NCI-H2081 treated with DMSO at 0.1 percent for 48 hours (cell line): Measurements from ENCODE around the gene NBPF3.

Source experiments
- DNase-seq: peaks from one replicate; lab custom pipeline; 2025; lab: John Stamatoyannopoulos, UW

Gene NBPF3

DNA sequence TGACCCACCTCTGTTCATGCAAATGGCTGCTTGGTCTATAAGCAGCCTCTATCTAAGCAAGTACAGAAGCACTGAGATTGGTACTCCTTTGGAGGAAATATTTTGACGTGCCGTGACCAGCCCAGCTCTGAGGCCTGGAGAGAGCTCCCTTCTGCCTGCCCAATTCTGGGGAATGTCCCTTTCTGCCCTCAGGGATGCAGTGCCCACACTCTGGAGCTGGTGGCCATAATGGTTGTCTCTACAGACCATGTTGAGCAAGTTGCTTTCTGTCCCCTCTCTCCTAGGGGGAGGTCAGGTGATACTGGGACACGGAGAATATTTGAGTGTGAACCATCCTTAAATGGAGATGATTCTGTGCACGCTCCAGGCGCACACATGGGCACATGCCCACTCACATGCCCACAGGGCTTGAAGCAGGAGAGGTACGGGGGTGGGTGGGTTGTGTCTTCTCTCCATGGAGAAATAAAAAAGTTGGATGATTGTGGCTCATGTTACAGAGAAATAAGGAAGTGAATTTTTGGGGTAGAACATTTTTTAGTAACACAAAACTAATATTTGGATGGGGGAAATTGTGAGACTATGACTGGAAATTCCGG, 55.4 kb downstream of the NBPF3 start:
- DNase-seq, result no peak

DNA sequence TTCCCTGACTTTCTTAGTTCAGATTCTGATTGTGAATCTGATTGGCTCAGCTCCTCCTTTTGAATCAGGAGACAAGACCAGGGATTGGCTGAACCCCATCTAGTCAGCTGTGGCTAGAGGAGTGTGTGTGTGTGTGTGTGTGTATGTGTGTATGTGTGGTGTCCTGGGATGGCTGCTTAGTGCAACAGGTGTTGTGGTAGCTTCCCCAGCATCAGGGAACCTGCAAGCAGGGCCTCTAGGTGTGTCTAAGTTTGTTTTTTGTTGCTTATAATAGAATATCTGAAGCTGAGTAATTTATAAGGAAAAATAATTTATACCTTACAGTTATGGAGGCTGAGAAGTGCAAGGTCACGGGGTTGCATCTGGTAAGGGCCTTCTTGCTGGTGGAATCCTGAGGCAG, 56.1 kb downstream of the NBPF3 start:
- DNase-seq, result no peak

DNA sequence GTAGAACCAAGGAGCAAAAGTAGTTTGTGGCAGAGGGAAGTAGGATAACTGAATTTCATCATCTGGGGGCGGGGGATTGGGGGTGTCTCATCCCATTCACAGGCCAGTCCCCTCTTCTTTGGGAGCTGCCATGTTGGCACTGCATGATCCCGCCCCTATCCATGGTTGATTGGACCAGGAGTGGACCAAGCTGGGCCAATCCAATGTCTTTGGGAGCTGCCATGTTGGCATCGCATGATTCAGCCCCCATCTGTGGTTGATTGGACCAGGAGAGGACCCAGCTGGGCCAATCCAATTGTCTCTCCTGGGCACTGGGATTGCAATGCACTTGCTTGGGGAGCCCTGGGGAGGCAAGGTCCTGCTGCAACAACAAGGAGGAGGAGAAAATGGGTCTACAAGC, 56.9 kb downstream of the NBPF3 start:
- no peak for DNase-seq

DNA sequence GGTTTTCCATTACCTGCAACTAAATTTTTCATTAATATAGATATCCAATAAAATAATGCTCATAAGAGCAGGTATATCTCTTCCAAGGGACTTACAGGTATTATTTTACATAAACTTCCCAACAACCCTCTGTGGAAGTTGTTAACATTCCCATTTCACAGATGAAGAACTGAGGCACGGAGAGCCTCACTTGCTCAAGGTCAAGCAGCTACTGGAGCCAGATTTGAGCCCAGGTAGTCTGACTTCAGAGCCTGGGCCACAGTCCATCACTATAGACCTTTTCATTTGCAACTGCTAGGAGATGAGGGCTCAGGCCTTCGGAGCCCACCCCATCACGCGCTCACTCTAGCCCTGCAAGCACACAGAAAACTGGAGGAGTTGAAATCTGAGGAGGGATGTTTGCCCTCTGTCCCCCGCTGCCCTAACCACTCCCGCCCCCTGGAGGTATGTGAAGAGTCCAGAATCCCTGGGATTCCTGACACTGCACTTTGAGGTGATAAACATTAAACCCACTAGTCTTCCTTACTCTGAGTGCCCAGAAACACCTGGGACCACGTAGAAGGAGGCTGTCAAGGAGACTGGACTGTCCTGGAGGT, 57.6 kb downstream of the NBPF3 start:
- DNase-seq, result no peak

DNA sequence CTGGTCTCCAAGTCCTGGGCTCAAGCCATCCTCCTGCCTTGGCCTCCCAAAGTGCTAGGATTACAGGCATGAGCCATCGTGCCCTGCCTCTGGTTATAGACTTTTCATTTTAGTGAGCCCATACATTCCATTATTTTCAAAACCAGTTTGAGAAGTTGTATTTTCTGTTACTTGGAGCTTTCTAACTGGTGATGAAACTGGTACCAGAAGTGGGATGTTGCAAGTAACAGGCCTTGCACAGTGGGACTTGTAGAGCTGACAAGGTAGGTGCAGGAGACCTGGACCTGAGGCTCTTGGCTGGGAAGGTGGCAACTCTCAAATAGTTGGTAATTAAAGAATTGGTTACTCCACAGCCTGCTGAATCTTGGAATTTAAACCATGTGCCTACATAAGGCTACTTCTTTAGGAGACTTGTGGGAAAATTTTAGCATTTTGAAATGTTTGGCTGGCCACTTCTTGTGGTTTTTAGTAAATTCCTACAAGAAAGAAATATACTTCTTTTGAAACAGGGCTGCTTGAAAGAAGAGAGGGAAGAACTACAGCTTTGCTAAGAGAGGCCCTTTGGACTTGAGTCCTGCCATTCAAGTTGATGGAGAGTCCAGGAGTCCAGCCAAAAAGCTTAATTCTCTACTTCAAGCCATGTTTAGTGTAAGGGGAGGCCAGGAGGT, 59.5 kb downstream of the NBPF3 start:
- DNase-seq, result no peak

DNA sequence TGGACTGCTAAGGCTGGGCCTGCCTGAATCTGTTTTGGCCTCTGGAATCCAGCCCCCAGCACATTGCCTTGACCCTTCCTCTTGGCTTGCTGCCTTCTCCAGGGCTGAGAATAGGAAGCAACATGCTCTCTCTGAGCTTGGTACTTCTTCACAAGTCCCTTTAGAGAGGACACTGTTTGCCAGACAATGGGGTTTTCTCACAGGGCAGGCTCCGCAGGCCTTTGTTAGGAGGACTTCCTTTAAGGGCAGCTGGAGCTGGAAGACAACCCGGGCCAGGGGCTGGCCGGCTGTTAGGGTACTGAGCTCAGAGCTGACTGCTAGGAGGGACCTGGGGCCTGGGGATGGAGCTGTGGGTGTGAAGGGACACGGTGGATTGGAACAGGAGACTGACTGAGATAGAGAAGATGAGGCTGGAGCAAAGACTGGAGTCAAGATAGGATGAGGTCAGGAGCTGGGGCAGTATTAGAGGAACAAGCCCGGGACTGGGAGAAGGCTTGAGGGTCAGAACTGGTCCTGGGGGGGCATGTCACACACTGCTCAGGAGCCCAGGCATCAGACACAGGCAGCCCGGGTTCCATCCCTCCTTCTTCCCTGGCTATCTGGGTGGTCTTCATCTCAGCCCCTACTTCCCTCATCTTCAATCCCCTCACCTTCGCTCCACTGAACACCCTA, 63.9 kb downstream of the NBPF3 start:
- DNase-seq, result no peak

DNA sequence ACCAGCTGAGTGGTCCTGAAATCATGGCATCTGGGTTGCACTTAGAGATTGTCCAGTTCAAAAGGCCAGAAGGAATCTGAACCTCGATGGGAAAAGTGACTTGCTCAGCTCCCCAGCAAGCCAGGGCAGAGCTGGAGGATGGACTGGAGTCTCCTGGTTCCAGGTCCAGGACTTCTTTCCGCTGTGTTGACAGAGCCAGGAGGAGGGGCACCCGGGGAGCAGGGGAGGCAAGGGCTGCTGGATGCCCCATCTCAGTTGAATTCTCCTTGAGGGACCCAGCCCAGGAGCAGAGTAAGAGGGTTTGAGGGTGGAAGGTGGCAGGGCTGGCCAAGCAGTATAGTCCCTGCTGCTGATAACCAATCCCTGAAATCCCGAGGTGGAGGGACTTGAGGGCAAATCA, 66.9 kb downstream of the NBPF3 start:
- DNase-seq, result no peak

DNA sequence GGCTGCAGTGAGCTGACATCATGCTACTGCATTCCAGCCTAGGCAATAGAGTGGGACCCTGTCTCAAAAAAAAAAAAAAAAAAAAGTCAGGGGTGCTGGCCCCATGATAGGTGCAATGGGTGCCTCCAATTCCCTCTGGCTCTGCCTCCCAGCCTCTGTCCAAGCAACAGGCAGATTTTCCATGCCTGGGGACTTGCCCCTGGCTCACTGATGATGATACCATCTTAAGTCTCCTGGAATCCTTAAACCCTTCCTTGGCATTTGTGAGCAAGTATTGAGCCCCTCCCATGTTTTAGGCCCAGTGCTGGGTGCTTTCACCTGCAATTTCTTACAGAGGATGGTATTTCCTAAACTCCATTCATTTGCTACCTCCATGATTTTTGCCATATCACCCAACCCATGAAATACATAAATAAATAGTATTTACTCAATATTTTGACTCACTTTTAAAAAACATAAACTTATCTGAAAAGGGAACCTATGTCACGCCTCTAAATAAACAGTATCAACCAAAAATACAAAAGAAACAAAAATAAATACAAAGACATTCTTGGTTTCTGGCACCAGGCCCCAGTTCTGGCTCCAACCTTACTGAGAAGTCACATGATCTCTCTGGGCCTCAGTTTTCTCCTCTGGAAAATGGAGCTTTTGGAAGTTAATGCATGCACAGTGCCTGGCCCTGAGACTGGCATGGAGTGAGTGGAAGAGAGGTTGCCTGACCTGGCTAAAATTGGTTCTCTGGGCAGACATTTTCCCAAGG, 67.8 kb downstream of the NBPF3 start:
- no peak for DNase-seq

DNA sequence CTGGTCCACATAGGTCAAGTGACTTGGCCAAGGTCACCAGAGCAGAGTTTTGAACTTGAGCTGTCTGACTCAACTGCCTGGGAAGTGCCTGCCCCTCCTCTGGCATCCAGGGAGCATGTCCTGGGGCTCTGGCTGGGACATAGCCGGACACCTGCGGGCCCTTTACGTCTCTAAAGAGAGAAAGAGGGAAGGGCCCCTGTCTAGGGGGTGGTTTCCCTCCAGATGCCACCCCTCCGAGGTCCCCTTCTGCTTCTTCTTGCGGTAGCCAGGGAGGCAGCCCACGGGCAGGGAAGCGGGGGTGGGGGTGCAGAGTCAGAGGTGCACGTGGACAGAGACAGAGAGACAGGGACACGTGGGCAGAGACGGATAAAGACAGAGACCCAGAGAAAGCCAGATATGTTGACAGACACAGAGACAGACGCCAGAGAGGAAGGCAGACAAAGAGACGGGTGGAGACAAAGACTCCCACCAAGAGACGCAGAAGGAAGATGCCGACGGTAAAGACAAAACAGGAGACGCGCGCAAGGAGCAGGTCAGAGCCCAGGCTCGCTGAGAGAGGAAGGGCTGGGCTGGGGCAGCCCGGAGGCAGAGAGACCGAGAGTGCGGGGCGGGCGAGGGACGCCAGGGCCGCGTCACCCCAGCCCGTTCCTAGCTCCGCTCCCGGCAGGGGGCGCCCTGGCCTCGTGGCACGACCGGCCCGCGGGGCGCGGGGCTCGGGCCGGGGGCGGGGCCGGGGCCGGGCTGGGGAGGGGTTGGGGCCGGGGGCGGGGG, 68.8 kb downstream of the NBPF3 start:
- no peak for DNase-seq

DNA sequence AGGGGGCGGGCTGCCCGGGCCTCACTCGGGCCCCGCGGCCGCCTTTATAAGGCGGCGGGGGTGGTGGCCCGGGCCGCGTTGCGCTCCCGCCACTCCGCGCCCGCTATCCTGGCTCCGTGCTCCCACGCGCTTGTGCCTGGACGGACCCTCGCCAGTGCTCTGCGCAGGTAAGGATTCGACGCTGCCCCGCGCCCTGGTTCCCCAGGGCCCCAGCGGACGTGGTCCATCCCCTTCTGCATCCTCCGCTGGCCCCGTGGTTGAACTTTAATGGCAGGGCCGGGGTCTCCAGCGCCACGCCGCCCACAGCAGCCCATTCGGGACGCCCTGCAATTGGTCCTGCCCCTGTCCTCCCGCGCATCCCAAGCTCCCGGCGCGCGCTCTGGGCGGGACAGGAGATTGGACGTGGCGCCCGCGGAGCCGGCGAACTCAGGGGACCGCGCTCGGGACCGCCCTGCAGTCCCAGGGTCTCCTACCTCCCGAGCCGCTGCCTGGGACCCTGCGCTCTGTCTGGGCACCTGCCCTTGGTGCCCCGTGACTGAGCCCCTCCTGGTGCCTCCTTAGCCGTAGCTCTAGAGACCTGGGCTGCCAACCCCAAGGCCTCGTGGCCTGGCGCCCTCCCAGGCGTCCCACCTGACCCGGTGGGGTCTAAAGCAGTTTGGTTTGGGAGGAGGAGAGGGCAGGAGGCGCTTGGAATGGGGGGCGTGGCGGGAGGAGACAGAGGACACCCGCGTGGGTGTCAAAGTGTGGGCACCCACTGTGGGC, 69.6 kb downstream of the NBPF3 start, which contains the start of gene ALPL:
ALPL (plus strand) TSS at position 73 of the 762 bp plus-strand sequence. CDS start 44,659 bp downstream, outside the sequence.
- no peak for DNase-seq

DNA sequence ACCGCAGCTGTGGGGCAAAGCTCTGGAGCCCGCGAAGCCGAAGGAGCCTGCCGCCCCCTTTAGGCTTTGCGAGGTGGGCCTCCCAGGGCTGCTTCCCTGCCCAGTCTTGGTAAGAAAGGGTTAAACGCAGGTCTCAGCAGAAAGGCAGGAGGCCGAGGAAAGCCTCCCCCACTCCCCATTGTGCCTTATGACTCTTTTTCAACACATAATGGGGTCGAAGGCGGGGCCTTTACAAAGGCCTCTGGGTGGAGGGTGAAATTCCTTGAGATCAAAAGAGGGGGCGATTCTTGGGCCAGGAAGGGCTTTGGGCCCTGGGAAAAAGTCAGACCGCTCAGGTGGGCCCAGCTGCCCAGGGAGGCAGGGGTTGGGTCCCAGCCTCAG, 70.2 kb downstream of the NBPF3 start:
- no peak for DNase-seq

DNA sequence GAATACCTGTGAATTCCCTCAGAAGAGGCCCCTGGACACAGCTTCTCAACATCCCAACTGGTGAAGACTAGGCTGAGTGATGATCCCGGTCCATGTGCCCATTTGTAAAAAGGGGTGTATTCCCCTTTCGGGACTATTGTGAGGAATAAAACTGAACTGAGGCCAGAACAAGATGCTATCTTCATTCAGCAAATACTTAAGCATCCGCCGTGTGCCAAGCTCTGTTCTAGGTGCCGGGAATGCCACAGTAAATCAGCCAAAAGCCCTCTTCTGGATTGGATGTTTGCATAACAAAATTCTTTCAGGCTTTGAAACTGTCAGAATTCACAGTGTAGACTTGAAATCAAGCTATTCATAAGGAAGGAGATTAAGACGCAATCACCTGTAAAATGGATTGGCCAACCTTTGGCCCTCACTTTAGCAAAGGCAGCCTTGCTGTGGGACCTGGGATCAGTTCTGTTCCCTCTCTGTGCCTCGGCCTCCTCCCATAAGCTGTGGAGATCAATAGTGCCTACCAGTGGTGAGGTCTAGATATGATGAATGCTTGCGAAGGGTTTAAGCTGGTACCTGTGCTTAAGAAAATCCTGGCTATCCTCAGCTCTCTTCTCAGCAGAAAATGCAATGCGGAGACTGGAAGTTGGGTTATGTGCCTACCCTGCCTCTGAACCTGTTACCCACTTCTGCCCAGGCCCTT, 71.1 kb downstream of the NBPF3 start:
- no peak for DNase-seq

DNA sequence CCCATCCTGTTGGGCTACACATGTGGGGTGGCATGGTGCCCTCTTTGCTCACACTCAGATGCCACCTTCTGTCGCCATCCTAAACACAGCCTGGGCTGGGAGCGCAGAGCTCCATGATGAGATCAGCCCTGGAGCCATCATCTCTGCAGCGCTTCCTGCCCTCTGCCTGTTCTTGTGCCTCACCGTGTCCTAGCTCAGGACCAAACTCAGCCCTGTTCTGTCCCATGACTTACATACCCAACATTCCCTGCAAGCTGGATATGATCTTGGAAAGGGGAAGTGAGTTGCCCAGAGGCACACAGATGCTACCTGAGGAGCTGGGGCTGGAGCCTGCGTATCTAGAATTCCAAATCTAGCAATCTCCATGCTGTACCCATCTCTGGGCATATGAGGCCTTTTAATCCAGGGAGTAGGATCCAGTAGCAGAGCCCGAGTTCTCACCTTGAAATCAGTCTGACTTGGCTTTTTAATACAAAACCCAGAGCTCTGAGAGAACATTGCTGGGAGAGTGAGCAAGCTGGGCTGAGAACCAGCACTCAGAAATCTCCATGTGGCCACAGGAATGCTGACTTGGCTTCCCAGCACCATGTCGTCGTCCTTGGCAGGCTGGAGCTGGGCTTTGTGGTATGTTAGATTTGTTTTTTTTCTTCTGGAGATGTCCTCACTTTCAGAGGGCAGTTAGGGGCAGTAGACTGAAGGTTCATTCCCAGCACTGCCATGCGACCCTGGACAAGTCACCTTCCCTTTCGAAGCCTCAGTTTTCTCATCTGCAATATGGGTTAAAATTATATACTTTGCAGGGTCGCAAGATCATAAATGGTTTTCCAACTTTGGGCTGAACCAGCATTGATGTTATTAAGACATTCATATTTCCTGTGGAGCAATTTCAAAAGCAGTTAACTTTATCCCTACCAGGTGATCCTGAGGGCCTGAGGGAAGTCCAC, 71.9 kb downstream of the NBPF3 start:
- no peak for DNase-seq

DNA sequence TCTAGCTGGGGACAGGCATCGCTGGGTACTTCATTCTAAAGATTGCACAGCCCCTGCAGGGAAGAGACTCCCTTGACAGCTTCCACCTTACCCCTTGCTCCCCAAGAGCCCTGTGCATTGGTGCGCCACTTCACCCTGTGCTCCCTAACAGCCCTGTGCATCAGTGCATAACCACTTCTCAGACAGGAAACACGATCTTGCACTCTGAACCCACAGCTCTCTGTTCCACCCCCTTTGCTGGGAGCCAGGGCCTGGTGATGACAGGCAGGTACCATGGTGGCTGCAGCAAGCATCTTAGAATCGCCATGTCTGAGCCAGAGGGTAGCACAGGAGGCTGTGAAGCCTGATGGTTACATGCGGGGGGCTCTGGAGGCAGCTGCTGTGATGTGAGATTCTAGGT, 74.3 kb downstream of the NBPF3 start:
- no peak for DNase-seq

DNA sequence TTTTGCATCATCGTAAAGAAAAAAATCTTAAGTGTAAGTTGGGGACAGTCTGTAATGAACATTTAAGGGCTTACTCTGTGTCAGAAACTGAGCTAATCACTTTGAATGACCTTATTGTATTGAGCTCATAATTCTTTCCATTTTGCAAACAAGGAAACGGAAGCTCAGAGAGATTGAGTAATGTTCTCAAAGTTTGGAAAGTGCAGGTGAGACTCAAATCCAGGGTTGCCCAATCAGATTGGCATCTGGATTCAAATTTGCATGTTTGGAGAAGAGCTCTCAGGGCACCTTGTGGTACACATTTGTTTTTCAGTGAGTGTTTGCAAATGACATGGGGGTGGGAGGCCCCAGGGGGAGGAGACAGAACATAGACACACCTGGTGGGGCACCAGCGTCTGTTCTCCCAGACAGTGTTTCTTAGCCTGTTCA, 77.2 kb downstream of the NBPF3 start:
- DNase-seq, result no peak

DNA sequence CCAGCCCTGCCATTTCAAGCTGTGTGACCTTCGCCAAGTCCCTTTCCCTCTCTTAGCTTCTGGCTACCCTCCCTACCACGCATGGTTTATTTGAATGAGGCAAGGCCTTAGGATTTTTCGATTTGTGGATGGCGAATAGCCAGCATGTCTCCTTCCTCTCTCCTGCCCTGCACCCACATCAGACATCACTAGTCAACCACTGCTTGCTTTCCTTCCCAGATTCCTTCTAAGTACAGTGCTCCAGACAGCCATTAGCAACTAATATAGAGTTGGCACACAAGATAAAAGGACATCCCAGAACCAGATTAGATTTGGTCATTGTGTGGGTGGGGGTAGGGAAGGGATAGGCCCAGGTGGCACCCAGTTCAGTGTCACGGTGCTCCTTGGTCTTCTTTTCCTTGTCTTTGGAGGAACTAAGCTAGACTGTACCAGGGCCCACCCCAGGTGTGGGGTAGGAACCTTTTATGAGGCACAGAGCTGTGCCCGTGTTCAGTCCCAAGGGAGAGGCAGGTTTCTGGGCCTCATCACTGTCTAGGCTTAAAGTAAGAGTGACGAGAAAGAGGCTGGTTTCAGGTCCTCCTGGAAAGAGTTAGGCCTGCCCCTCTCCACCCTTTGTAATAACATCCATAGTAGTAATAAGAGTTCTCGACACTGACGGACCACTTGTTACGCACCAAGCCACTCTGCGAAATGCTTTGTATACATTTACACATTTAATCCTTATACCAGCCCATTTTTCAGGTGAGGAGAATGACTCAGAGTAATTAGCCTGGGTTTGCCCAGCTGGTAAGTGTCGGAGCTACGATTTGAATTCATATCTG, 77.9 kb downstream of the NBPF3 start:
- no peak for DNase-seq

DNA sequence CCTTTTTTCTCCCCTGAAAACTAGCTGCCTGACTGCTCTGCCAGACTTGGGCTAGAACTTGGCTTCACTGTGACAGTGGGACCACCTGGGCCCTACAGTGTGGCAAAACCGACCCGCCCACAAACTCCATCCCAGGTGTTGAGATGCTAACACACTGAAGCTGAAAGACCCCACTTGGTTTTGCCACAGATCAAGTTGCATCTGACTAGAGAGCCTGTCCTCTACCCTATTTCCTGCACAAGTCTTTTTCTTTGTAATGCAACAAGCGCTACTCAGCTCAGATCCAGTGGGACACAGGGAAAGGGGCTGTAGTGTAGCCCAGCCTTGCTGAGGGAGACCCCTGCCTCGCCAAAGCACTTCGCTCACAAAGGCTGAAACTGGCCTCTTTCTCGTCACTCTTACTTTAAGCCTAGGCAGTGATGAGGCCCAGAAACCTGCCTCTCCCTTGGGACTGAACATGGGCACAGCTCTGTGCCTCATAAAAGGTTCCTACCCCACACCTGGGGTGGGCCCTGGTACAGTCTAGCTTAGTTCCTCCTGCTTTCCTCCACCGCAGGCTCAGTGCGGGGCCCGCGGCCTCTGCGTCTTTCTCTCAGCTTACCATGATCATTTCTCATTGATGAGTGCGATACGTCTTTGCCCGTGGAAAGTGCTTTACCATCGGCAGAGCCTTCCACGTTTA, 79.0 kb downstream of the NBPF3 start:
- no peak for DNase-seq
